ENCODE data around the gene PTPRN2. TPM values are rescaled to one million over a fixed set of nuclear protein-coding genes. Genes with fewer than 3 reads are reported as not detected.

PTPRN2 gene
- polyA plus RNA-seq, 1 experiment: 0.02 TPM

GRCh38 chr7:157794746-157795065 lies 792.9 kb downstream of the PTPRN2 start:
- CTCF ChIA-PET: no interaction called here
- no peak overlapping the region for H3K27ac ChIP-seq (ENCODE audit: low read depth, low read length)
- H3K9me3 ChIP-seq (ENCODE audit: control insufficient read depth, insufficient read depth, low read length): peaks cover 90% of the 10 kb centered on the region
- H3K27me3 ChIP-seq (ENCODE audit: control insufficient read depth, insufficient read depth, low read length): no peaks in the 10 kb centered on the region
- TF ChIP-seq, protein P1, sequence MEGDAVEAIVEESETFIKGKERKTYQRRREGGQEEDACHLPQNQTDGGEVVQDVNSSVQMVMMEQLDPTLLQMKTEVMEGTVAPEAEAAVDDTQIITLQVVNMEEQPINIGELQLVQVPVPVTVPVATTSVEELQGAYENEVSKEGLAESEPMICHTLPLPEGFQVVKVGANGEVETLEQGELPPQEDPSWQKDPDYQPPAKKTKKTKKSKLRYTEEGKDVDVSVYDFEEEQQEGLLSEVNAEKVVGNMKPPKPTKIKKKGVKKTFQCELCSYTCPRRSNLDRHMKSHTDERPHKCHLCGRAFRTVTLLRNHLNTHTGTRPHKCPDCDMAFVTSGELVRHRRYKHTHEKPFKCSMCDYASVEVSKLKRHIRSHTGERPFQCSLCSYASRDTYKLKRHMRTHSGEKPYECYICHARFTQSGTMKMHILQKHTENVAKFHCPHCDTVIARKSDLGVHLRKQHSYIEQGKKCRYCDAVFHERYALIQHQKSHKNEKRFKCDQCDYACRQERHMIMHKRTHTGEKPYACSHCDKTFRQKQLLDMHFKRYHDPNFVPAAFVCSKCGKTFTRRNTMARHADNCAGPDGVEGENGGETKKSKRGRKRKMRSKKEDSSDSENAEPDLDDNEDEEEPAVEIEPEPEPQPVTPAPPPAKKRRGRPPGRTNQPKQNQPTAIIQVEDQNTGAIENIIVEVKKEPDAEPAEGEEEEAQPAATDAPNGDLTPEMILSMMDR (IDR thresholded peaks at IDR 0.05; ENCODE audit: low read depth, low read length): no peak
- H3K4me3 ChIP-seq (ENCODE audit: low read depth, low read length): no peak overlapping the region
- POLR2A ChIA-PET: no interaction called here
- no peak for DNase-seq (ENCODE audit: low read depth, low spot score)

DNA sequence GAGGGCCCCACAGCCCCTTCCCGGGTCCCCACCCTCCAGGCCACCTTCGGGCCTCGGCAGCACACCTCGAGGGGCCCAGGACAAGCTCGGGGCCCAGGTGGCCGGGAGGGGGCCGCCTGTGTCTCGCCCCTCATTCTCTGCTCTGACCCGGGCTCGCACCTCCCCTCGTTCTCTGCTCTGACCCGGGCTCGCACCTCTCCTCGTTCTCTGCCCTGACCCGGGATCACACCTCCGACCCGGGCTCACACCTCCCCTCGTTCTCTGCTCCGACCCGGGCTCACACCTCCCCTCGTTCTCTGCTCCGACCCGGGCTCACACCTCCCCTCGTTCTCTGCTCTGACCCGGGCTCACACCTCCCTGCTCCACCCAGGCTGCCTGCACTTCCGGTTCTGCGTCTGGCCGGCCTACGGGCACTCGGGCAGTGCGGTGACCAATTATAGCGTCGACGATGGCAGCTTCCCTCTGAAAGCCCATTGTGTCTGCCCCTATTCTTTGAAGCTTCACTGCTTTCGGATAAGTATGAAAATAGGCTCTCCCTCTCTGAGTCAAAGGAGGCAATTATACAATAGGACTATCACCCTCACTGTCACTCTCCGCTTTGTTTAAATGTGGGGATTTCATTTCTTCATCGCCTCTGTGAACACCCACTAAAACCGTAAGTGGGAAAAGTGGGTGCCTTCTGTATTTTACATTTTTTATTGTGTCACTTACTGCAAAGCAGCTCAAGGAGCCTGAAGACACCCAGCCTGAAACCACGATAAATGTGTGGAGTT lies 793.5 kb downstream of the PTPRN2 start:
- H3K9me3 ChIP-seq (ENCODE audit: control insufficient read depth, insufficient read depth, low read length): peaks cover 90% of the 10 kb centered on the region
- ChIA-PET POLR2A (no interaction called here), CTCF (no interaction called here)

DNA sequence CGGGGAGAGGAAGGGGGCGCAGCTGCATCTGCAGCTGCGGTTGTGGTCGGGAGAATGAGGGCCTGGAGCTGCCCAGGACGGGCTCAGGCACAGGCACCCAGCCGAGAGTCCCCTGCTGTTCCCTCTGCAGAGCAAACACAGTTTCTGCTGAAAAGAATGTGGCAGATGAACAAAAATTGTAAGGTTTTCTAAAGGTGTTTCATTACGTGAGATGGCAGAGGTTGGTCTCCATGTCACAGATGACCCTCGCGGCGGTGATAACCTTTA lies 794.6 kb downstream of the PTPRN2 start:
- CTCF ChIA-PET: no interaction called here
- TF ChIP-seq, protein P1 (IDR thresholded peaks at IDR 0.05; ENCODE audit: low read depth, low read length): no peak

More for the DNA sequence above, 793.5 kb downstream of the PTPRN2 start:
- H3K27ac ChIP-seq (ENCODE audit: low read depth, low read length): no peak overlapping the region
- TF ChIP-seq, protein P1 (IDR thresholded peaks at IDR 0.05; ENCODE audit: low read depth, low read length): no peak
- H3K4me3 ChIP-seq (ENCODE audit: low read depth, low read length): no peak overlapping the region
- DNase-seq (ENCODE audit: low read depth, low spot score): no peak
- H3K27me3 ChIP-seq (ENCODE audit: control insufficient read depth, insufficient read depth, low read length): no peaks in the 10 kb centered on the region

GRCh38 chr7:157792241-157793086 lies 795.2 kb downstream of the PTPRN2 start:
- TF ChIP-seq, protein P1 (IDR thresholded peaks at IDR 0.05; ENCODE audit: low read depth, low read length): no peak
- no peak overlapping the region for H3K27ac ChIP-seq (ENCODE audit: low read depth, low read length)
- H3K27me3 ChIP-seq (ENCODE audit: control insufficient read depth, insufficient read depth, low read length): no peaks in the 10 kb centered on the region
- CTCF ChIA-PET: no interaction called here
- no peak overlapping the region for H3K4me3 ChIP-seq (ENCODE audit: low read depth, low read length)
- POLR2A ChIA-PET: no interaction called here
- H3K9me3 ChIP-seq (ENCODE audit: control insufficient read depth, insufficient read depth, low read length): peaks cover 93% of the 10 kb centered on the region
- DNase-seq (ENCODE audit: low read depth, low spot score): no peak

More for the DNA sequence above, 794.6 kb downstream of the PTPRN2 start:
- Histone ChIP-seq H3K27ac (ENCODE audit: low read depth, low read length) (no peak overlapping the region), H3K9me3 (ENCODE audit: control insufficient read depth, insufficient read depth, low read length) (peaks cover 91% of the 10 kb centered on the region), H3K27me3 (ENCODE audit: control insufficient read depth, insufficient read depth, low read length) (no peaks in the 10 kb centered on the region), H3K4me3 (ENCODE audit: low read depth, low read length) (no peak overlapping the region)
- DNase-seq (ENCODE audit: low read depth, low spot score): no peak
- POLR2A ChIA-PET: no interaction called here

GRCh38 chr7:157791666-157792065 lies 796.0 kb downstream of the PTPRN2 start:
- TF ChIP-seq, protein P1 (IDR thresholded peaks at IDR 0.05; ENCODE audit: low read depth, low read length): no peak
- H3K27ac ChIP-seq (ENCODE audit: low read depth, low read length): no peak overlapping the region
- CTCF ChIA-PET: no interaction called here
- H3K9me3 ChIP-seq (ENCODE audit: control insufficient read depth, insufficient read depth, low read length): peaks cover 93% of the 10 kb centered on the region
- H3K4me3 ChIP-seq (ENCODE audit: low read depth, low read length): no peak overlapping the region
- POLR2A ChIA-PET: no interaction called here
- DNase-seq (ENCODE audit: low read depth, low spot score): no peak
- no peaks in the 10 kb centered on the region for H3K27me3 ChIP-seq (ENCODE audit: control insufficient read depth, insufficient read depth, low read length)
